GM19395 (cell line): Measurements from ENCODE around the gene RFX4.

Experiments used
- ATAC-seq: cut with Tn5 transposase; IDR thresholded peaks from one replicate; pipeline ENCODE4 v1.9.1; 2021; ENCODE audit warnings: mild to moderate bottlenecking, moderate library complexity; ENCODE audit not compliant: unreplicated experiment

Gene RFX4

GRCh38 chr12:106582641-106583230, at the start of gene RFX4:
TSS of gene RFX4 (plus strand) at chr12:106583004. CDS start at chr12:106583321, 317 bp downstream.
- no peak for ATAC-seq

GRCh38 chr12:106541201-106541600, 41.6 kb upstream of the RFX4 start:
- no peak for ATAC-seq

- ATAC-seq: no peak
Measured at GRCh38 chr12:106551410-106551809, 31.4 kb upstream of the RFX4 start.

GRCh38 chr12:106552228-106552627, 30.6 kb upstream of the RFX4 start:
- no peak for ATAC-seq

GRCh38 chr12:106564678-106565329, 18.0 kb upstream of the RFX4 start:
- ATAC-seq: no peak

GRCh38 chr12:106566771-106567170, 16.0 kb upstream of the RFX4 start:
- no peak for ATAC-seq

GRCh38 chr12:106573239-106573638, 9.6 kb upstream of the RFX4 start:
- no peak for ATAC-seq

GRCh38 chr12:106576848-106577247, 6.0 kb upstream of the RFX4 start:
- no peak for ATAC-seq

GRCh38 chr12:106580671-106581508, 1.9 kb upstream of the RFX4 start:
- no peak for ATAC-seq

- no peak for ATAC-seq
Measured at GRCh38 chr12:106581543-106582248, 1.1 kb upstream of the RFX4 start.

GRCh38 chr12:106582249-106582591, 584 bp upstream of the RFX4 start:
- no peak for ATAC-seq

GRCh38 chr12:106583242-106584103, 669 bp downstream of the RFX4 start:
- no peak for ATAC-seq

- no peak for ATAC-seq
Measured at GRCh38 chr12:106584104-106585064, 1.6 kb downstream of the RFX4 start.

GRCh38 chr12:106585105-106585520, 2.3 kb downstream of the RFX4 start:
- no peak for ATAC-seq

GRCh38 chr12:106585521-106586277, 2.9 kb downstream of the RFX4 start:
- no peak for ATAC-seq

- ATAC-seq: no peak
Measured at GRCh38 chr12:106586278-106586802, 3.5 kb downstream of the RFX4 start.

GRCh38 chr12:106586803-106587684, 4.2 kb downstream of the RFX4 start:
- no peak for ATAC-seq
